ENCODE data around the gene BAIAP2L1. TPM values are rescaled to one million over a fixed set of nuclear protein-coding genes. Genes with fewer than 3 reads are reported as not detected.

BAIAP2L1 gene
- total and polyA plus RNA-seq, 9 of the 15 experiments (the other 6 are each of a cell fraction or from before 2014, with no cell fraction given) = 4.2 to 29.8 (median 15.5) TPM

GRCh38 chr7:98360221-98361130 lies 40.4 kb downstream of the BAIAP2L1 start (continued):
- TF ChIP-seq ZBTB34 (CRISPR knock-in tag; IDR thresholded peaks at IDR 0.05) (no peak), MEF2A (IDR thresholded peaks at IDR 0.05; ENCODE audit: control insufficient read depth, low read depth, low read length) (no peak), MAFF (IDR thresholded peaks at IDR 0.05; ENCODE audit: low read length) (peak; percentile 57; the same call in 1 of the 2 replicates), KAT2B (IDR thresholded peaks at IDR 0.05; ENCODE audit: low read depth, low read length) (no peak), PRDM10 (IDR thresholded peaks at IDR 0.05; ENCODE audit: partially characterized antibody) (peak; percentile 56), CBX5 (IDR thresholded peaks at IDR 0.05; ENCODE audit: borderline replicate concordance, low read depth) (no peak), KAT7 (CRISPR knock-in tag; IDR thresholded peaks at IDR 0.05; ENCODE audit: borderline replicate concordance) (no peak), HDAC3 (IDR thresholded peaks at IDR 0.05; ENCODE audit: borderline replicate concordance, partially characterized antibody) (no peak), SMC3 (conservative IDR thresholded peaks at IDR 0.05; ENCODE audit: insufficient read depth, low read depth, low read length) (no peak), HDGF (IDR thresholded peaks at IDR 0.05) (no peak), ZBTB17 (CRISPR knock-in tag; IDR thresholded peaks at IDR 0.05) (no peak), ESRRB (CRISPR knock-in tag; IDR thresholded peaks at IDR 0.05; ENCODE audit: borderline replicate concordance) (no peak), POLR2G (IDR thresholded peaks at IDR 0.05; ENCODE audit: low read depth, low read length) (no peak), PHF8 (IDR thresholded peaks at IDR 0.05; ENCODE audit: borderline replicate concordance, low read length) (no peak), ZNF512 (tag; IDR thresholded peaks at IDR 0.05) (no peak), ZBTB7A (IDR thresholded peaks at IDR 0.05; ENCODE audit: borderline replicate concordance, control insufficient read depth, low read depth, low read length) (peak; percentile 34; the same call in 1 of the 2 replicates), XRCC4 (IDR thresholded peaks at IDR 0.05; ENCODE audit: extremely low read depth, insufficient read depth, insufficient read length) (no peak)
- TF ChIP-seq, protein P1, sequence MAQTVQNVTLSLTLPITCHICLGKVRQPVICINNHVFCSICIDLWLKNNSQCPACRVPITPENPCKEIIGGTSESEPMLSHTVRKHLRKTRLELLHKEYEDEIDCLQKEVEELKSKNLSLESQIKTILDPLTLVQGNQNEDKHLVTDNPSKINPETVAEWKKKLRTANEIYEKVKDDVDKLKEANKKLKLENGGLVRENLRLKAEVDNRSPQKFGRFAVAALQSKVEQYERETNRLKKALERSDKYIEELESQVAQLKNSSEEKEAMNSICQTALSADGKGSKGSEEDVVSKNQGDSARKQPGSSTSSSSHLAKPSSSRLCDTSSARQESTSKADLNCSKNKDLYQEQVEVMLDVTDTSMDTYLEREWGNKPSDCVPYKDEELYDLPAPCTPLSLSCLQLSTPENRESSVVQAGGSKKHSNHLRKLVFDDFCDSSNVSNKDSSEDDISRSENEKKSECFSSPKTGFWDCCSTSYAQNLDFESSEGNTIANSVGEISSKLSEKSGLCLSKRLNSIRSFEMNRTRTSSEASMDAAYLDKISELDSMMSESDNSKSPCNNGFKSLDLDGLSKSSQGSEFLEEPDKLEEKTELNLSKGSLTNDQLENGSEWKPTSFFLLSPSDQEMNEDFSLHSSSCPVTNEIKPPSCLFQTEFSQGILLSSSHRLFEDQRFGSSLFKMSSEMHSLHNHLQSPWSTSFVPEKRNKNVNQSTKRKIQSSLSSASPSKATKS (CRISPR knock-in tag; IDR thresholded peaks at IDR 0.05) = no peak
